Spinal cord (tissue), 10 donors: ENCODE data around the gene IL1RN. TPM values are rescaled to one million over a fixed set of nuclear protein-coding genes. Genes with fewer than 3 reads are reported as not detected.

Source experiments
- DNase-seq, 6 donors: peaks; one replicate each; pipeline versions ENCODE4 v3.0.0 to v3.0.0-alpha.2; 2013 to 2015; ENCODE audit warnings: low spot score in 6 of 6, low read depth in 4 of 6
- H3K27ac ChIP-seq: one replicate; pipeline ENCODE4 v1.5.1; 2013; ENCODE audit warnings: low read depth, low read length, control low read depth
- H3K27me3 ChIP-seq: one replicate; pipeline ENCODE4 v1.6.1; 2013; ENCODE audit warnings: low read length; ENCODE audit not compliant: control insufficient read depth, insufficient read depth
- H3K36me3 ChIP-seq: one replicate; pipeline ENCODE4 v1.6.1; 2013; ENCODE audit warnings: low read length; ENCODE audit not compliant: control insufficient read depth, insufficient read depth
- H3K4me1 ChIP-seq: one replicate; pipeline ENCODE4 v1.6.1; 2013; ENCODE audit warnings: low read length; ENCODE audit not compliant: control insufficient read depth, insufficient read depth
- H3K4me3 ChIP-seq: one replicate; pipeline ENCODE4 v1.5.1; 2013; ENCODE audit warnings: low read depth, low read length, control low read depth
- H3K9me3 ChIP-seq: one replicate; pipeline ENCODE4 v1.6.1; 2013; ENCODE audit warnings: low read length; ENCODE audit not compliant: control insufficient read depth, insufficient read depth
- WGBS: methylation state at CpG from one replicate; pipeline ENCODE4 v1.1.5; 2013; ENCODE audit warnings: missing lambda C conversion rate; ENCODE audit not compliant: insufficient coverage; 5-methylcytosine and 5-hydroxymethylcytosine counted together
- polyA plus RNA-seq, 2 donors: library from polyadenylated mRNA; unstranded; fragments of 120-200 nt; gene quantifications; one replicate each; pipeline ENCODE4 v1.2.1, GENCODE V29; 2013; ENCODE audit not compliant: insufficient read length in 2 of 2
- total RNA-seq, 2 donors: library from RNA; depleted of rRNA in 1 of 2; stranded (reverse); fragments of 120-200 nt in 1 of 2; fragments of >200 nt in 1 of 2; gene quantifications; one replicate each; pipeline versions ENCODE4 v1.2.3 to v1.2.4, GENCODE V29; 2013 to 2014
- donor health status: healthy.

Gene IL1RN
- total and polyA plus RNA-seq, 4 donors: 0.24 to 1.8 (median 0.37) TPM

DNA sequence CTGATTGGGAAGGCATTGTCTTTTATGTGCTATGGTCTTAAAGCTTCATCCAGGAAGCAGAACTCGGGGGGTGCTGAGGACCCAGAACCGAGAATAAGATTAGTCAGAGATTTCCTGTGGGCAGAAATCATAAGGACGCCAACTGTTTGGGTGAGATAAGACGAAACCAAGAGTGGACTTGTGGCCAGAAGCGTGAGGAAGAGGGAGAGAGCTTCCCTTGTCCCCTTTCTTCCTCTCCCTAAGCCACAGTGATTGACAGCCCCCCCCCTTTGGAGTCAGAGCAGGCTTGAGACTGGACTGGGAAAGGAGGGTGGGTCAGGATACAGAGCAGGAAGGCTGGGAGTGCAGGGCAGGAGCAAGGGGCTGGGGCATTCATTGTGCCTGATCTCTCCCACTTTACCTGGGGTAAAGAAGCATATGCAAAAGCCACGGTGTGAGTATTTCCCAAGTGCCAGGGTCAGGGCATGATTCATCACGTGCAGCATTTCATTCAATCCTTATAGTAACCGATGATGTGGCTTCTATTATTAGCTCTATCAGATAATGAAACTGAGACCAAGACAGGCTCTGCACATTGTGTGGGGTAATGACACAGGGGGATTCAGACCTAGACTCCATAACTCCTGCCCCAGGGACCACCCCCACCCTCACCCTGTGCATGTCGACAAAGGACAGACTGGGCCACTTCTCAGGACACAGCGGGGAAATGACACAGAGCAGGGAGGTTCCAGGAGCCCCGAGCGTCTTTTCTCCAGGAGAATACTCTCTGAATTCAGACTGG is 3.0 kb upstream of the IL1RN start:
- 72% methylated on average over 6 of the region's 12 CpGs for WGBS

DNA sequence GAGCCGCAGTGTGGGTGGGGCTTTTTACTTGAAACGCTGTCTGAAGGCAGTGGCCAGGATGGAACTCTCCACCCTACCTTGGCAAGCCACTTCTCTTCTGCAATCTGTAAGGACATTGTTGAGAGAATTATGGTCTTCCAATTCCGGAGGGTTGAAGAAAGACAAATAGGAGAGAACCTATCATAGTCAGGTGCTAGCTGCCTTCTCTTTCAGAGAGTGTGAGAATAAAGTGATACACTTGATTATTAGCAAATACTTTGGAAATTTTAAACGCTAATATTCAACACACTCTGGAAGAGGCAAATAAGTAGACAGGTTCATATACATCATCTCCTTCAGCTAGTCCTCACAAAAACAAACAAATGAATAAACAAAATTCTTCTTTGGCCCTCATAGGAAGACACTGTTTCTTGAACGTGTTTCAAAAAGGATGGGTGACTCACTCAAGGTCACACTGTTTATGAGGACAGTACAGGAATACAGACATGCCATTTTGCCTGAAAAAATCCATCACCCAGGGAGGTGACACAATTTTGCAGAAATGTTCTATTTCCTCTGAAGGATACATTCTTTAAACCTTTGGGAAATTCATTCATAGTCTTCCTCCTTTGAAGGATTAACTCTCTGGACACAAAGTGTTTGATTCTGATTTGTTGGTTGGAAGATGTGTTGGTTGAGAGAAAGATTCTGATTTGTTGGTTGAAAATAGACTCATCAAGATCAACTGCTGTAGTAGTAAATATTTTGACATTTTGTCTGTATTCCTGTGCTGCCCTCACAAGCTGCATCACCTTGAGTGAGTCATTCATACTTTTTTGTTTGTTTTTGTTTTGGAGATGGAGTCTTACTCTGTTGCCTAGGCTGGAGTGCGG is 2.2 kb upstream of the IL1RN start:
- Histone ChIP-seq H3K4me3 (no peak overlapping the region), H3K36me3 (no peaks in the 10 kb centered on the region), H3K9me3 (no peaks in the 10 kb centered on the region), H3K27ac (no peak overlapping the region), H3K27me3 (no peaks in the 10 kb centered on the region), H3K4me1 (no peaks in the 10 kb centered on the region)
- 100% methylated on average over 1 of the region's 6 CpGs for WGBS
- no peak for DNase-seq

More for the DNA sequence above, 3.0 kb upstream of the IL1RN start:
- no peak for DNase-seq
- no peak overlapping the region for H3K4me3 ChIP-seq
- H3K36me3 ChIP-seq: no peaks in the 10 kb centered on the region
- H3K4me1 ChIP-seq: no peaks in the 10 kb centered on the region
- H3K27ac ChIP-seq: no peak overlapping the region
- H3K27me3 ChIP-seq: no peaks in the 10 kb centered on the region
- H3K9me3 ChIP-seq: no peaks in the 10 kb centered on the region

DNA sequence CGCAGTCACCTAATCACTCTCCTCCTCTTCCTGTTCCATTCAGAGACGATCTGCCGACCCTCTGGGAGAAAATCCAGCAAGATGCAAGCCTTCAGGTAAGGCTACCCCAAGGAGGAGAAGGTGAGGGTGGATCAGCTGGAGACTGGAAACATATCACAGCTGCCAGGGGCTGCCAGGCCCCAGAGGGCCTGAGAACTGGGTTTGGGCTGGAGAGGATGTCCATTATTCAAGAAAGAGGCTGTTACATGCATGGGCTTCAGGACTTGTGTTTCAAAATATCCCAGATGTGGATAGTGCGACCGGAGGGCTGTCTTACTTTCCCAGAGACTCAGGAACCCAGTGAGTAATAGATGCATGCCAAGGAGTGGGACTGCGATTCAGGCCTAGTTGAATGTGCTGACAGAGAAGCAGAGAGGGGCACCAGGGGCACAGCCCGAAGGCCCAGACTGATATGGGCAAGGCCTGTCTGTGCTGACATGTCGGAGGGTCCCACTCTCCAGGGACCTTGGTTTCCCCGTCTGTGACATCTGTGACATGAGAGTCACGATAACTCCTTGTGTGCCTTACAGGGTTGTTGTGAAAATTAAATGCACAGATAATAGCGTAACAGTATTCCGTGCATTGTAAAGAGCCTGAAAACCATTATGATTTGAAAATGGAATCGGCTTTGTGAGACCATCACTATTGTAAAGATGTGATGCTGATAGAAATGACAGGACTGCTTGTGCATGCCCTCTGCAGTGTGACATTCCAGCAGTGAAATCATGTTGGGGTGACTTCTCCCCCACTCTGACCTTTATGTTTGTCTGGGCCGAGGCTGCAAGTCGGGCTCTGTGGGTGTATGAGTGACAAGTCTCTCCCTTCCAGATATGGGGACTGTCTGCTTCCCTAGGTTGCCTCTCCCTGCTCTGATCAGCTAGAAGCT is 510 bp downstream of the IL1RN start:
- no peaks in the 10 kb centered on the region for H3K4me1 ChIP-seq
- H3K36me3 ChIP-seq: no peaks in the 10 kb centered on the region
- H3K4me3 ChIP-seq: no peak overlapping the region
- H3K27ac ChIP-seq: no peak overlapping the region
- H3K27me3 ChIP-seq: no peaks in the 10 kb centered on the region
- WGBS: 84% methylated on average over 14 of the region's 15 CpGs
- H3K9me3 ChIP-seq: no peaks in the 10 kb centered on the region
- DNase-seq: no peak

DNA sequence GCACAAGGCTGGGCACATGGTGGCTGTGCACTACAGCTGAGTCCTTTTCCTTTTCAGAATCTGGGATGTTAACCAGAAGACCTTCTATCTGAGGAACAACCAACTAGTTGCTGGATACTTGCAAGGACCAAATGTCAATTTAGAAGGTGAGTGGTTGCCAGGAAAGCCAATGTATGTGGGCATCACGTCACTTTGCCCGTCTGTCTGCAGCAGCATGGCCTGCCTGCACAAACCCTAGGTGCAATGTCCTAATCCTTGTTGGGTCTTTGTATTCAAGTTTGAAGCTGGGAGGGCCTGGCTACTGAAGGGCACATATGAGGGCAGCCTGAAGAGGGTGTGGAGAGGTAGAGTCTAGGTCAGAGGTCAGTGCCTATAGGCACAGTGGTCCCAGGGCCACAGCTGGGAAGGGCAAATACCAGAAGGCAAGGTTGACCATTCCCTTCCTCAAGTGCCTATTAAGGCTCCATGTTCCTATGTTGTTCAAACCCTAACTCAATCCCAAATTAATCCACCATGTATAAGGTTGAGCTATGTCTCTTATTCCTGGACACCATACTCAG is 2.2 kb downstream of the IL1RN start:
- 85% methylated on average over 2 of the region's 2 CpGs for WGBS
- H3K27me3 ChIP-seq: no peaks in the 10 kb centered on the region
- H3K4me1 ChIP-seq: no peaks in the 10 kb centered on the region
- no peaks in the 10 kb centered on the region for H3K9me3 ChIP-seq
- no peak overlapping the region for H3K4me3 ChIP-seq
- H3K36me3 ChIP-seq: no peaks in the 10 kb centered on the region
- no peak overlapping the region for H3K27ac ChIP-seq
- no peak for DNase-seq

DNA sequence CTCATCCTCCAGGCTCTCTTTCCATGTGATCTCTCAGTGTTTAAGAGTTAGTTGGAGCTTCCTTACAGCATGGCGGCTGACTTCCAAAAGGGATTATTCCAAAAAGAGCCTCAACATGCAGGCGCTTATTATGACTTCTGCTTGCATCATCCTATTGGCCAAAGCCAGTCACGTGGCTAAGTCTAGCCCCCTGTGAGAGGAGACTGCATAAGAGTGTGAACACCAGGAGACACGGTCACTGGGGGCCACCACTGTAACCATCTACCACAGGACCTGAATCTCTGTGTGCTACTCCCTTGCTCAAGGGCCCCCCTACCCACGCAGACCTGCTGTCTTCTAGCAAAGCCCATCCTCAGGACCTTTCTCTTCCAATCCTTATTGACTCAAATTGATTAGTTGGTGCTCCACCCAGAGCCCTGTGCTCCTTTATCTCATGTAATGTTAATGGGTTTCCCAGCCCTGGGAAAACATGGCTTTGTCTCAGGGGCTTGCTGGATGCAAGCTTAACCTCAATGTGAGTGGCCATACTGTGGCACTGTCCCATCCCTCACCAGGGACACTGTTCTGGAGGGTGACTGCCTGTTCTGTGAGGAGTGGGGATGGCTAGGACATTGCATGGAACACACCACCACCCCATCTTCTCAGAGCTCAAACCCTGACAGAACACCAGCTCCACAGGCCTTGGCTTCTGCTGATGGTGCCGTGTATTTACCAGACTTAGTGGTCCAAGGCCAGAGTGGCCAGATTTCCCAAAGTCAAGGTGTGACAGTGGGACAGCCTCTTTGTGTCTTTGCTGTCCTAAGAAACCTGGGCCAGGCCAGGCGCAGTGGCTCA is 4.2 kb downstream of the IL1RN start:
- H3K27me3 ChIP-seq: no peaks in the 10 kb centered on the region
- H3K4me1 ChIP-seq: no peaks in the 10 kb centered on the region
- no peaks in the 10 kb centered on the region for H3K36me3 ChIP-seq
- DNase-seq: no peak
- H3K27ac ChIP-seq: no peak overlapping the region
- WGBS: 83% methylated on average over 4 of the region's 7 CpGs
- no peaks in the 10 kb centered on the region for H3K9me3 ChIP-seq
- H3K4me3 ChIP-seq: no peak overlapping the region

DNA sequence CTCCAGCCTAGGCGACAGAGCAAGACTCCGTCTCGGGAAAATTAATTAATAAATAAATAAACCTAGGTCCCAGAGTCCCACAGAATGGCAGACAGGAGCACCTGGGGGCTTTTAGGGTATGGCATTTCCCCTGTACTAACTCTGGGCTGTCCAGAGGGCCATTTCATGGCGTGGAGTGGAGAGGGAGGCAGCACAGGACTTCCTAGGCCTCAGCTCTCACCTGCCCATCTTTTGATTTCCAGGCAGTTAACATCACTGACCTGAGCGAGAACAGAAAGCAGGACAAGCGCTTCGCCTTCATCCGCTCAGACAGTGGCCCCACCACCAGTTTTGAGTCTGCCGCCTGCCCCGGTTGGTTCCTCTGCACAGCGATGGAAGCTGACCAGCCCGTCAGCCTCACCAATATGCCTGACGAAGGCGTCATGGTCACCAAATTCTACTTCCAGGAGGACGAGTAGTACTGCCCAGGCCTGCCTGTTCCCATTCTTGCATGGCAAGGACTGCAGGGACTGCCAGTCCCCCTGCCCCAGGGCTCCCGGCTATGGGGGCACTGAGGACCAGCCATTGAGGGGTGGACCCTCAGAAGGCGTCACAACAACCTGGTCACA is 5.1 kb downstream of the IL1RN start:
- Histone ChIP-seq H3K27me3 (no peaks in the 10 kb centered on the region), H3K36me3 (no peaks in the 10 kb centered on the region), H3K27ac (no peak overlapping the region), H3K4me3 (no peak overlapping the region), H3K9me3 (no peaks in the 10 kb centered on the region), H3K4me1 (no peaks in the 10 kb centered on the region)
- 96% methylated on average over 13 of the region's 17 CpGs for WGBS
- no peak for DNase-seq

DNA sequence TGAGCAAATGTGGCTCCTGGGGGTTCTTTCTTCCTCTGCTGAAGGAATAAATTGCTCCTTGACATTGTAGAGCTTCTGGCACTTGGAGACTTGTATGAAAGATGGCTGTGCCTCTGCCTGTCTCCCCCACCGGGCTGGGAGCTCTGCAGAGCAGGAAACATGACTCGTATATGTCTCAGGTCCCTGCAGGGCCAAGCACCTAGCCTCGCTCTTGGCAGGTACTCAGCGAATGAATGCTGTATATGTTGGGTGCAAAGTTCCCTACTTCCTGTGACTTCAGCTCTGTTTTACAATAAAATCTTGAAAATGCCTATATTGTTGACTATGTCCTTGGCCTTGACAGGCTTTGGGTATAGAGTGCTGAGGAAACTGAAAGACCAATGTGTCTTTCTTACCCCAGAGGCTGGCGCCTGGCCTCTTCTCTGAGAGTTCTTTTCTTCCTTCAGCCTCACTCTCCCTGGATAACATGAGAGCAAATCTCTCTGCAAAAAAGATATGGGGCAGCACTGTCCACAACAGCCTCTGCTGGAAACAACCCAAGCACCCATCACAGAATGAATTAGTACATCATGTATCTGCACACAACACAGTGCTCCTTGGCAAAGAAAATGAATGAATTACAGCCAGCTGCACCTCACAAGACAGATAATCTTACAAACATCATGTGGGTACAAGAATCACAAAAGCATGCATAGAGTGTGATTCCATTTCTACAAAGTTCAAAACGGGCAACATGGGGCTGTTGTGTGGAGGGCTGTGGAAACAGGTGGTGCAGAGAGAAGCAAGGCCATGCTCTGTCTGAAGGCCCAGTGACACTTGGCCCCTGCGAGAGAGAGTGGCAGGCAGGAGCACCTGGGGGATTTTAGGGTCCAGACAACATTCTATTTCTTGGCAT is 6.6 kb downstream of the IL1RN start:
- 60% methylated on average over 5 of the region's 7 CpGs for WGBS
- H3K36me3 ChIP-seq: no peaks in the 10 kb centered on the region
- no peaks in the 10 kb centered on the region for H3K9me3 ChIP-seq
- no peak overlapping the region for H3K27ac ChIP-seq
- peak in 1 of 6 donors; percentile 23 for DNase-seq
- H3K4me1 ChIP-seq: peaks cover 3% of the 10 kb centered on the region
- H3K4me3 ChIP-seq: no peak overlapping the region
- no peaks in the 10 kb centered on the region for H3K27me3 ChIP-seq

DNA sequence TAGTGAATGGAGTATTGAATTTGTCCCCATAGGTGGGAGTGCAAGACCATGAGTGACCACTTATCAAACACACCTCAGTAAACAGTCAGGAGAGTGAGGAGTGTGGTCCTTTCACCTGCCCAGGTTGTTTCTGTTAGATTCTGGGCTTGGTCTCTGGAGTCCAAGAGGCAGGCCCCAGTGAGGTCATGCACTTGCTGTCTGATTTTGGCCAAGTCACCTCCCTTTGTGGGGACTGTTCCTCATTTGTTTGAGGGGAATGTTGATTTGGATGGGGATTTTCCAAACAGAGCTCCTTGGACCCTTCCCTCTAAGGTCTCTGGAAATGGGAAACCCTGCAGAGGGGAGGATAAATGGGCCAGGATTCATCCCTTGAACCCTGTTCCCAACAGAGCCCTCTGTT is 7.3 kb downstream of the IL1RN start:
- H3K9me3 ChIP-seq: no peaks in the 10 kb centered on the region

More for the DNA sequence above, 7.3 kb downstream of the IL1RN start:
- no peaks in the 10 kb centered on the region for H3K36me3 ChIP-seq
- no peaks in the 10 kb centered on the region for H3K27me3 ChIP-seq
- no peak overlapping the region for H3K27ac ChIP-seq
- H3K4me1 ChIP-seq: peaks cover 3% of the 10 kb centered on the region
- DNase-seq: no peak
- no peak overlapping the region for H3K4me3 ChIP-seq
